GM06990 (cell line): Measurements from ENCODE around the gene KLK10.

Source experiments
- DNase-seq: peaks from one replicate; pipeline ENCODE4 v3.0.0-alpha.2; 2011; ENCODE audit not compliant: insufficient read length; ENCODE audit errors: extremely low read depth
- H3K27me3 ChIP-seq: replicated peaks from 2 replicates; pipeline ENCODE4 v1.6.0; 2011; ENCODE audit warnings: low read length; ENCODE audit not compliant: control insufficient read depth, insufficient read depth
- H3K36me3 ChIP-seq: 2 replicates; pipeline ENCODE4 v1.5.1; 2011; ENCODE audit warnings: low read length; ENCODE audit not compliant: control insufficient read depth, insufficient read depth
- H3K4me3 ChIP-seq: replicated peaks from 2 replicates; pipeline ENCODE4 v1.5.1; 2011; ENCODE audit warnings: low read depth, mild to moderate bottlenecking, control low read depth, low read length
- CTCF ChIP-seq: IDR thresholded peaks from 2 replicates; pipeline ENCODE4 v1.5.1; 2011; ENCODE audit warnings: low read length, control low read depth, mild to moderate bottlenecking, inconsistent platforms; ENCODE audit not compliant: insufficient read depth, poor library complexity, severe bottlenecking

KLK10 gene

GRCh38 chr19:51060973-51061372 lies 41.5 kb upstream of the KLK10 start:
- no peaks in the 10 kb centered on the region for H3K36me3 ChIP-seq
- H3K4me3 ChIP-seq = no peak overlapping the region
- TF ChIP-seq CTCF = no peak
- no peak for DNase-seq
- no peaks in the 10 kb centered on the region; the same call in 1 of the 2 replicates for H3K27me3 ChIP-seq

- no peak for TF ChIP-seq CTCF
- DNase-seq = no peak
- Histone ChIP-seq H3K36me3 (no peaks in the 10 kb centered on the region), H3K4me3 (no peak overlapping the region), H3K27me3 (no peaks in the 10 kb centered on the region; the same call in 1 of the 2 replicates)
Measured at GRCh38 chr19:51060336-51060735, 40.8 kb upstream of the KLK10 start.

GRCh38 chr19:51059715-51060114 lies 40.2 kb upstream of the KLK10 start:
- Histone ChIP-seq H3K27me3 (no peaks in the 10 kb centered on the region; the same call in 1 of the 2 replicates), H3K36me3 (no peaks in the 10 kb centered on the region), H3K4me3 (no peak overlapping the region)
- DNase-seq = no peak
- no peak for TF ChIP-seq CTCF

- no peak overlapping the region for H3K4me3 ChIP-seq
- TF ChIP-seq CTCF = no peak
- DNase-seq = no peak
- no peaks in the 10 kb centered on the region; the same call in 1 of the 2 replicates for H3K27me3 ChIP-seq
- H3K36me3 ChIP-seq = no peaks in the 10 kb centered on the region
Measured at GRCh38 chr19:51055866-51056265, 36.4 kb upstream of the KLK10 start.

- Histone ChIP-seq H3K36me3 (no peaks in the 10 kb centered on the region), H3K4me3 (no peak overlapping the region), H3K27me3 (no peaks in the 10 kb centered on the region)
- DNase-seq = no peak
- no peak for TF ChIP-seq CTCF
Measured at GRCh38 chr19:51047031-51047335, 27.5 kb upstream of the KLK10 start.

GRCh38 chr19:51044327-51044726 lies 24.8 kb upstream of the KLK10 start:
- H3K4me3 ChIP-seq = no peak overlapping the region
- H3K27me3 ChIP-seq = no peaks in the 10 kb centered on the region
- no peak for TF ChIP-seq CTCF
- no peak for DNase-seq
- H3K36me3 ChIP-seq = no peaks in the 10 kb centered on the region
